HepG2 (cell line): ENCODE data around the gene SOCS1. TPM values are rescaled to one million over a fixed set of nuclear protein-coding genes. Genes with fewer than 3 reads are reported as not detected.

Source experiments
- CENPT ChIP-seq: sonication (generic); formaldehyde crosslinking; IDR thresholded peaks from 2 replicates; pipeline ENCODE4 v1.8.0; 2022; ENCODE audit warnings: low read depth, mild to moderate bottlenecking, moderate library complexity, missing genetic modification reagents
- FOXC1 ChIP-seq: sonication (generic); formaldehyde crosslinking; IDR thresholded peaks from 2 replicates; pipeline ENCODE4 v1.8.0; 2022; ENCODE audit warnings: mild to moderate bottlenecking, missing genetic modification reagents, borderline replicate concordance
- FOXK1 ChIP-seq: sonication (generic); formaldehyde crosslinking; IDR thresholded peaks from 2 replicates; pipeline ENCODE4 v1.4.0; 2020; ENCODE audit warnings: low read depth, missing genetic modification reagents, borderline replicate concordance
- HNF4G ChIP-seq, 2 experiments: sonication (generic) in 1 of 2; formaldehyde crosslinking in 1 of 2; IDR thresholded peaks; 2 replicates each; pipeline versions ENCODE4 v1.4.0 to v1.6.1; 2011 to 2020; ENCODE audit warnings: borderline replicate concordance in 2 of 2, low read depth in 2 of 2, mild to moderate bottlenecking in 2 of 2, low read length in 1 of 2, missing genetic modification reagents in 1 of 2, moderate library complexity in 1 of 2
- IRF2 ChIP-seq: IDR thresholded peaks from 2 replicates; pipeline ENCODE4 v1.6.1; 2018; ENCODE audit warnings: missing genetic modification reagents, missing compliant biosample characterization
- KDM5B ChIP-seq: sonication (generic); formaldehyde crosslinking; IDR thresholded peaks from 2 replicates; pipeline ENCODE4 v1.4.0; 2020; ENCODE audit warnings: missing genetic modification reagents, mild to moderate bottlenecking, borderline replicate concordance
- NR2F1 ChIP-seq, 2 experiments: fragments of 450-650 bp in 1 of 2; formaldehyde crosslinking in 1 of 2; IDR thresholded peaks; 2 replicates each; pipeline versions ENCODE4 v1.5.0 to v1.6.1; 2016 to 2020; ENCODE audit warnings: mild to moderate bottlenecking in 1 of 2, missing compliant biosample characterization in 1 of 2, missing genetic modification reagents in 1 of 2, moderate library complexity in 1 of 2
- PHF21A ChIP-seq: sonication (generic); formaldehyde crosslinking; IDR thresholded peaks from 2 replicates; pipeline ENCODE4 v1.5.0; 2020; ENCODE audit warnings: mild to moderate bottlenecking, missing genetic modification reagents
- RFX5 ChIP-seq: IDR thresholded peaks from 2 replicates; pipeline ENCODE4 v1.6.1; 2011; ENCODE audit warnings: low read depth, low read length, improper control_type of control experiment
- SAFB2 ChIP-seq: sonication (generic); formaldehyde crosslinking; IDR thresholded peaks from 2 replicates; pipeline ENCODE4 v1.5.1; 2020; ENCODE audit warnings: missing genetic modification reagents, low read depth, mild to moderate bottlenecking, borderline replicate concordance
- SAP130 ChIP-seq: IDR thresholded peaks from 2 replicates; pipeline ENCODE4 v1.6.1; 2016; ENCODE audit warnings: low read depth
- SCMH1 ChIP-seq: sonication (generic); formaldehyde crosslinking; IDR thresholded peaks from 2 replicates; pipeline ENCODE4 v1.9.0; 2021; ENCODE audit warnings: missing genetic modification reagents, mild to moderate bottlenecking, borderline replicate concordance
- SSRP1 ChIP-seq: IDR thresholded peaks from 2 replicates; pipeline ENCODE4 v1.6.1; 2016; ENCODE audit warnings: control low read depth
- TAF1 ChIP-seq: sonication (generic); formaldehyde crosslinking; IDR thresholded peaks from 2 replicates; pipeline ENCODE4 v1.4.0; 2020; ENCODE audit warnings: missing genetic modification reagents
- ZNF549 ChIP-seq: sonication (generic); formaldehyde crosslinking; IDR thresholded peaks from 2 replicates; pipeline ENCODE4 v1.5.0; 2020; ENCODE audit warnings: missing genetic modification reagents
- ZNF564 ChIP-seq: sonication (generic); formaldehyde crosslinking; IDR thresholded peaks from 2 replicates; pipeline ENCODE4 v1.8.1; 2023; ENCODE audit warnings: mild to moderate bottlenecking, missing genetic modification reagents
- ZNF598 ChIP-seq: sonication (generic); formaldehyde crosslinking; IDR thresholded peaks from 2 replicates; pipeline ENCODE4 v1.5.1; 2020; ENCODE audit warnings: mild to moderate bottlenecking, missing genetic modification reagents, borderline replicate concordance
- ZNF674 ChIP-seq: sonication (generic); formaldehyde crosslinking; IDR thresholded peaks from 2 replicates; pipeline ENCODE4 v1.5.0; 2020; ENCODE audit warnings: low read depth, mild to moderate bottlenecking, missing genetic modification reagents
- ZSCAN12 ChIP-seq: sonication (generic); formaldehyde crosslinking; IDR thresholded peaks from 2 replicates; pipeline ENCODE4 v1.9.0; 2021; ENCODE audit warnings: mild to moderate bottlenecking, missing genetic modification reagents
- polyA plus RNA-seq, 8 experiments: library from polyadenylated mRNA; depleted of rRNA in 3 of 8; stranded (reverse) in 7 of 8; unstranded in 1 of 8; fragments of >200 nt; fragmentation: Illumina TruSeq in 4 of 8; extraction: Trizol in 4 of 8; gene quantifications; 2 replicates each; pipeline versions ENCODE4 v1.2.1 to v1.2.3, GENCODE V29; 2011 to 2016; ENCODE audit warnings: low read depth in 4 of 8, missing spikeins in 1 of 8, mixed read lengths in 1 of 8; ENCODE audit not compliant: insufficient read depth in 1 of 8
- total RNA-seq, 5 experiments: library from RNA; depleted of rRNA; stranded (reverse); fragments of >200 nt; fragmentation: Illumina TruSeq; extraction: Trizol; gene quantifications; 2 replicates each; pipeline ENCODE4 v1.2.3, GENCODE V29; 2016; ENCODE audit warnings: low read depth in 1 of 5
- TF ChIP-seq, protein P1 (sequence below): sonication (generic); formaldehyde crosslinking; IDR thresholded peaks from 2 replicates; pipeline ENCODE4 v1.4.0; 2020; ENCODE audit warnings: missing genetic modification reagents
- TF ChIP-seq, protein P2 (sequence below): sonication (generic); formaldehyde crosslinking; IDR thresholded peaks from 2 replicates; pipeline ENCODE4 v1.4.0; 2020; ENCODE audit warnings: mild to moderate bottlenecking, missing genetic modification reagents, borderline replicate concordance
- TF ChIP-seq, protein P3 (sequence below): sonication (generic); formaldehyde crosslinking; IDR thresholded peaks from 2 replicates; pipeline ENCODE4 v1.8.0; 2023; ENCODE audit warnings: mild to moderate bottlenecking, missing genetic modification reagents

SOCS1 gene
- total and polyA plus RNA-seq, 2 of the 13 experiments (the other 11 are each of a cell fraction or from before 2014, with no cell fraction given), result 5.3 to 6.3 TPM

GRCh38 chr16:11250091-11250785 is 5.8 kb downstream of the SOCS1 start (continued):
- TF ChIP-seq HNF4G (IDR thresholded peaks at IDR 0.05; ENCODE audit: borderline replicate concordance, low read depth, low read length) (no peak), HNF4G (CRISPR knock-in tag; IDR thresholded peaks at IDR 0.05; ENCODE audit: borderline replicate concordance, low read depth) (no peak), ZNF674 (CRISPR knock-in tag) (no peak), SSRP1 (CRISPR knock-in tag) (no peak), SAFB2 (CRISPR knock-in tag) (no peak), ZSCAN12 (no peak), KDM5B (CRISPR knock-in tag) (peak; percentile 52; the same call in 1 of the 2 replicates), NR2F1 (CRISPR knock-in tag; IDR thresholded peaks at IDR 0.05) (peak in 1 of 2 experiments; percentile 15; a peak in 1 of 4 replicates), SAP130 (CRISPR knock-in tag) (peak; percentile 39; the same call in 1 of the 2 replicates), ZNF549 (no peak), IRF2 (CRISPR knock-in tag) (peak; percentile 35; the same call in 1 of the 2 replicates), ZNF598 (0 out of 2 replicates have a peak, but pooled peaks have one; percentile 29), CENPT (CRISPR knock-in tag) (no peak), ZNF564 (CRISPR knock-in tag) (0 out of 2 replicates have a peak, but pooled peaks have one; percentile 3), FOXK1 (CRISPR knock-in tag) (peak; percentile 7; the same call in 1 of the 2 replicates), SCMH1 (CRISPR knock-in tag) (no peak), FOXC1 (CRISPR knock-in tag) (peak; percentile 36; the same call in 1 of the 2 replicates), TAF1 (CRISPR knock-in tag) (no peak; the same call in 1 of the 2 replicates), RFX5 (no peak), PHF21A (CRISPR knock-in tag) (peak; percentile 50)
- TF ChIP-seq, protein P1, sequence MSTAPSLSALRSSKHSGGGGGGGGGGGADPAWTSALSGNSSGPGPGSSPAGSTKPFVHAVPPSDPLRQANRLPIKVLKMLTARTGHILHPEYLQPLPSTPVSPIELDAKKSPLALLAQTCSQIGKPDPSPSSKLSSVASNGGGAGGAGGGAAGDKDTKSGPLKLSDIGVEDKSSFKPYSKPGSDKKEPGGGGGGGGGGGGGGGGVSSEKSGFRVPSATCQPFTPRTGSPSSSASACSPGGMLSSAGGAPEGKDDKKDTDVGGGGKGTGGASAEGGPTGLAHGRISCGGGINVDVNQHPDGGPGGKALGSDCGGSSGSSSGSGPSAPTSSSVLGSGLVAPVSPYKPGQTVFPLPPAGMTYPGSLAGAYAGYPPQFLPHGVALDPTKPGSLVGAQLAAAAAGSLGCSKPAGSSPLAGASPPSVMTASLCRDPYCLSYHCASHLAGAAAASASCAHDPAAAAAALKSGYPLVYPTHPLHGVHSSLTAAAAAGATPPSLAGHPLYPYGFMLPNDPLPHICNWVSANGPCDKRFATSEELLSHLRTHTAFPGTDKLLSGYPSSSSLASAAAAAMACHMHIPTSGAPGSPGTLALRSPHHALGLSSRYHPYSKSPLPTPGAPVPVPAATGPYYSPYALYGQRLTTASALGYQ (CRISPR knock-in tag), result no peak
- TF ChIP-seq, protein P2, sequence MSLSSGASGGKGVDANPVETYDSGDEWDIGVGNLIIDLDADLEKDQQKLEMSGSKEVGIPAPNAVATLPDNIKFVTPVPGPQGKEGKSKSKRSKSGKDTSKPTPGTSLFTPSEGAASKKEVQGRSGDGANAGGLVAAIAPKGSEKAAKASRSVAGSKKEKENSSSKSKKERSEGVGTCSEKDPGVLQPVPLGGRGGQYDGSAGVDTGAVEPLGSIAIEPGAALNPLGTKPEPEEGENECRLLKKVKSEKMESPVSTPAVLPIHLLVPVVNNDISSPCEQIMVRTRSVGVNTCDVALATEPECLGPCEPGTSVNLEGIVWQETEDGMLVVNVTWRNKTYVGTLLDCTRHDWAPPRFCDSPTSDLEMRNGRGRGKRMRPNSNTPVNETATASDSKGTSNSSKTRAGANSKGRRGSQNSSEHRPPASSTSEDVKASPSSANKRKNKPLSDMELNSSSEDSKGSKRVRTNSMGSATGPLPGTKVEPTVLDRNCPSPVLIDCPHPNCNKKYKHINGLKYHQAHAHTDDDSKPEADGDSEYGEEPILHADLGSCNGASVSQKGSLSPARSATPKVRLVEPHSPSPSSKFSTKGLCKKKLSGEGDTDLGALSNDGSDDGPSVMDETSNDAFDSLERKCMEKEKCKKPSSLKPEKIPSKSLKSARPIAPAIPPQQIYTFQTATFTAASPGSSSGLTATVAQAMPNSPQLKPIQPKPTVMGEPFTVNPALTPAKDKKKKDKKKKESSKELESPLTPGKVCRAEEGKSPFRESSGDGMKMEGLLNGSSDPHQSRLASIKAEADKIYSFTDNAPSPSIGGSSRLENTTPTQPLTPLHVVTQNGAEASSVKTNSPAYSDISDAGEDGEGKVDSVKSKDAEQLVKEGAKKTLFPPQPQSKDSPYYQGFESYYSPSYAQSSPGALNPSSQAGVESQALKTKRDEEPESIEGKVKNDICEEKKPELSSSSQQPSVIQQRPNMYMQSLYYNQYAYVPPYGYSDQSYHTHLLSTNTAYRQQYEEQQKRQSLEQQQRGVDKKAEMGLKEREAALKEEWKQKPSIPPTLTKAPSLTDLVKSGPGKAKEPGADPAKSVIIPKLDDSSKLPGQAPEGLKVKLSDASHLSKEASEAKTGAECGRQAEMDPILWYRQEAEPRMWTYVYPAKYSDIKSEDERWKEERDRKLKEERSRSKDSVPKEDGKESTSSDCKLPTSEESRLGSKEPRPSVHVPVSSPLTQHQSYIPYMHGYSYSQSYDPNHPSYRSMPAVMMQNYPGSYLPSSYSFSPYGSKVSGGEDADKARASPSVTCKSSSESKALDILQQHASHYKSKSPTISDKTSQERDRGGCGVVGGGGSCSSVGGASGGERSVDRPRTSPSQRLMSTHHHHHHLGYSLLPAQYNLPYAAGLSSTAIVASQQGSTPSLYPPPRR (CRISPR knock-in tag), result no peak
- TF ChIP-seq, protein P3, sequence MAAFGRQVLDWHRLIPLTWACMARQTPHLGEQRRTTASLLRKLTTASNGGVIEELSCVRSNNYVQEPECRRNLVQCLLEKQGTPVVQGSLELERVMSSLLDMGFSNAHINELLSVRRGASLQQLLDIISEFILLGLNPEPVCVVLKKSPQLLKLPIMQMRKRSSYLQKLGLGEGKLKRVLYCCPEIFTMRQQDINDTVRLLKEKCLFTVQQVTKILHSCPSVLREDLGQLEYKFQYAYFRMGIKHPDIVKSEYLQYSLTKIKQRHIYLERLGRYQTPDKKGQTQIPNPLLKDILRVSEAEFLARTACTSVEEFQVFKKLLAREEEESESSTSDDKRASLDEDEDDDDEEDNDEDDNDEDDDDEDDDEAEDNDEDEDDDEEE, result no peak
